Measurements from ENCODE around the gene RNF220. TPM values are rescaled to one million over a fixed set of nuclear protein-coding genes. Genes with fewer than 3 reads are reported as not detected.

Gene RNF220
- total RNA-seq, 4 donors from 2014 or later, result 45.8 to 169 (median 89.4) TPM

DNA sequence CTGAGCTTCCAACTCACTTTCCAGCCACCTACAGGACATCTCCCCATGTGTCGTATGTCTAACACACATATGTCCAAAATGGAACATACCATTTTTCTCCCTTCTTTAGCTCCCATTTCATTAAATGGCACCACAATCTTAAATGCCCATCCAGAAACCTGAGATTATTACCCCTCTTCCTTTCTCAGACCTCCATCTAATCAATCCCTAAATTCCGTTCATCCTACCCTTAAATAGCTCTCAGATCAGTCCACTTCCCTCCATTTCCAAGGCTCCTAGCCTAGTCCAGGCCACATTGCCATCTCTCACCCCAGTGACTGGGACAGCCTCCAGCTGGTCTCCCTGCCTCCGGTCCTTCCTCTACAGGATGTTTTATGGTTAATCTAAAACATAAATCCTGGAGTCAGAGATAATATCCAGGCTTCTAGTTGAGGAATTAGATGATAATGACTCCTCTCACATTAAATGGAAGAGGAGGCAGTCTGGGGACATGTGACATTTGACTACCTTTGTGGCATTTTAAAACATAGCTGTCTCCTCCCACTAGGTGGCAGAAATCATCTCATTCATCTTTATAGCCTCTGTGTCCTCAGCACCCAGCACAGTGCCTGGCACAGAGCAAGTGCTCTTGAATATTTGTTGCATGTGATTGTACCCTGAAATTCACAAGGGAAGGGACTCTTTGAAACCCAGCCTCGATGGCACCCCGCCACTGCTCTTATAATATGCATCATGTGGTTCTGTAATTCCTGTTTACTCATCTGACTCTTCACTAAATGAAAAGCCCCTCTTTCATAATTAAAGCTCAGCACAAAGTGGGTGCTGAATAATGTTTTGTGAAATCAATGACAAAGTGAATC lies 166.9 kb downstream of the RNF220 start:
- peaks cover 84% of the 10 kb centered on the region for H3K27me3 ChIP-seq
- in situ Hi-C loops (cut with MboI; ENCODE audit: low pct_ligation_motif_present in 1 of 4, low pct_unique_long_range_greater_than_20kb in 1 of 4, low sequenced_read_pairs in 3 of 4), result no loop called here
- DNase-seq, result no peak

DNA sequence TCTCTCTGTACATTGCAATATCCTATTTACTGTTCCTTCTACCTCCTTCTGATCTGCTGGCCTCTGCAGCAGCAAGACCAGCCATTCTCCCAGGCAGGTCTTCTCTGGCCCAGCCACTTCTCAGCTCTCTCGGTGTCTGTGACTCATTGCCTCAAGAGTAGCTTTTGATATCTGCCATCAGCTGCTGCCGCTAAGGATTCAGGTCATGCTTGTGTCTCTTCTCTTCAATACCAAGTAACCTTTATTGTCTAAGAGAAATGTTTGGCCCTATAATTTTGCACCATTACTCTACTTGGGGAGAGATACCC lies 167.5 kb downstream of the RNF220 start:
- no peak for TF ChIP-seq POLR2AphosphoS5 (IDR thresholded peaks at IDR 0.05)
- TF ChIP-seq, protein P1, sequence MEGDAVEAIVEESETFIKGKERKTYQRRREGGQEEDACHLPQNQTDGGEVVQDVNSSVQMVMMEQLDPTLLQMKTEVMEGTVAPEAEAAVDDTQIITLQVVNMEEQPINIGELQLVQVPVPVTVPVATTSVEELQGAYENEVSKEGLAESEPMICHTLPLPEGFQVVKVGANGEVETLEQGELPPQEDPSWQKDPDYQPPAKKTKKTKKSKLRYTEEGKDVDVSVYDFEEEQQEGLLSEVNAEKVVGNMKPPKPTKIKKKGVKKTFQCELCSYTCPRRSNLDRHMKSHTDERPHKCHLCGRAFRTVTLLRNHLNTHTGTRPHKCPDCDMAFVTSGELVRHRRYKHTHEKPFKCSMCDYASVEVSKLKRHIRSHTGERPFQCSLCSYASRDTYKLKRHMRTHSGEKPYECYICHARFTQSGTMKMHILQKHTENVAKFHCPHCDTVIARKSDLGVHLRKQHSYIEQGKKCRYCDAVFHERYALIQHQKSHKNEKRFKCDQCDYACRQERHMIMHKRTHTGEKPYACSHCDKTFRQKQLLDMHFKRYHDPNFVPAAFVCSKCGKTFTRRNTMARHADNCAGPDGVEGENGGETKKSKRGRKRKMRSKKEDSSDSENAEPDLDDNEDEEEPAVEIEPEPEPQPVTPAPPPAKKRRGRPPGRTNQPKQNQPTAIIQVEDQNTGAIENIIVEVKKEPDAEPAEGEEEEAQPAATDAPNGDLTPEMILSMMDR (IDR thresholded peaks at IDR 0.05), result no peak
- TF ChIP-seq EP300 (IDR thresholded peaks at IDR 0.05; ENCODE audit: low read depth), result no peak
- no peak for TF ChIP-seq POLR2A (IDR thresholded peaks at IDR 0.05)
- DNase-seq, result no peak
- Histone ChIP-seq H3K9me3 (no peaks in the 10 kb centered on the region), H3K27ac (no peak overlapping the region), H3K4me1 (no peaks in the 10 kb centered on the region), H3K36me3 (no peaks in the 10 kb centered on the region), H3K4me3 (no peak overlapping the region), H3K27me3 (peaks cover 86% of the 10 kb centered on the region)
- intact Hi-C loops (cut with DNase I; ENCODE audit: low total_unique reads), result no loop called here
- WGBS, 2 donors (ENCODE audit: low coverage in 1 of 2), result 64 to 70% methylated on average over 2 of the region's 2 CpGs
- in situ Hi-C loops (cut with MboI; ENCODE audit: low pct_ligation_motif_present in 1 of 4, low pct_unique_long_range_greater_than_20kb in 1 of 4, low sequenced_read_pairs in 3 of 4), result no loop called here

More for the DNA sequence above, 166.9 kb downstream of the RNF220 start:
- intact Hi-C loops (cut with DNase I; ENCODE audit: low total_unique reads), result no loop called here
- 62 to 91% methylated on average over 1 to 5 of the region's 5 CpGs for WGBS, 2 donors (ENCODE audit: low coverage in 1 of 2)
- TF ChIP-seq POLR2A (IDR thresholded peaks at IDR 0.05), result no peak
- TF ChIP-seq, protein P1 (IDR thresholded peaks at IDR 0.05), result peak; percentile 35 to 56 (median 55)
- Histone ChIP-seq H3K27ac (no peak overlapping the region), H3K4me1 (no peaks in the 10 kb centered on the region), H3K4me3 (no peak overlapping the region), H3K9me3 (no peaks in the 10 kb centered on the region), H3K36me3 (no peaks in the 10 kb centered on the region)

DNA sequence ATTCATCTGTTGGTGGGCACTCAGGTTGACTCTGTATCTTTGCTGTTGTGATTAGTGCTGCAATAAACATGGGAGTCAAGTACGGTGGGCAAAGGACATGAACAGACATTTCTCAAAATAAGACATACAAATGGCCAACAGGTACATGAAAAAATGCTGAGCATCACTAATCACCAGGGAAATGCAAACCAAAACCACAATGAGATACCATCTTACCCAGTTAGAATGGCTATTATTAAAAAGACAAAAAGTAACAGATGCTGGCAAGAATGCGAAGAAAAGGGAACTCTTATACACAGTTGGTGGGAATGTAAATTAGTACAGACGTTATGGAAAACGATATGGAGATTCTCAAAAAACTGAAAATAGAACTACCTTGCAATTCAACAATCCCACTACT lies 170.3 kb downstream of the RNF220 start:
- Histone ChIP-seq H3K4me1 (no peaks in the 10 kb centered on the region), H3K27ac (no peak overlapping the region), H3K9me3 (no peaks in the 10 kb centered on the region), H3K4me3 (no peak overlapping the region), H3K27me3 (peaks cover 76% of the 10 kb centered on the region), H3K36me3 (no peaks in the 10 kb centered on the region)
- TF ChIP-seq EP300 (IDR thresholded peaks at IDR 0.05; ENCODE audit: low read depth) (no peak), POLR2A (IDR thresholded peaks at IDR 0.05) (no peak), POLR2AphosphoS5 (IDR thresholded peaks at IDR 0.05) (no peak)
- TF ChIP-seq, protein P1 (IDR thresholded peaks at IDR 0.05), result no peak
- no peak for DNase-seq
- WGBS, 2 donors (ENCODE audit: low coverage in 1 of 2), result 65% methylated on average over 4 of the region's 4 CpGs
- intact Hi-C loops (cut with DNase I; ENCODE audit: low total_unique reads), result no loop called here
- in situ Hi-C loops (cut with MboI; ENCODE audit: low pct_ligation_motif_present in 1 of 4, low pct_unique_long_range_greater_than_20kb in 1 of 4, low sequenced_read_pairs in 3 of 4), result loop anchor here in 2 of 4 donors (25.0 kb wide), 1 partner anchor 363 kb away; the partner anchor contains the start of gene DMAP1 (in 2 of the 2)

DNA sequence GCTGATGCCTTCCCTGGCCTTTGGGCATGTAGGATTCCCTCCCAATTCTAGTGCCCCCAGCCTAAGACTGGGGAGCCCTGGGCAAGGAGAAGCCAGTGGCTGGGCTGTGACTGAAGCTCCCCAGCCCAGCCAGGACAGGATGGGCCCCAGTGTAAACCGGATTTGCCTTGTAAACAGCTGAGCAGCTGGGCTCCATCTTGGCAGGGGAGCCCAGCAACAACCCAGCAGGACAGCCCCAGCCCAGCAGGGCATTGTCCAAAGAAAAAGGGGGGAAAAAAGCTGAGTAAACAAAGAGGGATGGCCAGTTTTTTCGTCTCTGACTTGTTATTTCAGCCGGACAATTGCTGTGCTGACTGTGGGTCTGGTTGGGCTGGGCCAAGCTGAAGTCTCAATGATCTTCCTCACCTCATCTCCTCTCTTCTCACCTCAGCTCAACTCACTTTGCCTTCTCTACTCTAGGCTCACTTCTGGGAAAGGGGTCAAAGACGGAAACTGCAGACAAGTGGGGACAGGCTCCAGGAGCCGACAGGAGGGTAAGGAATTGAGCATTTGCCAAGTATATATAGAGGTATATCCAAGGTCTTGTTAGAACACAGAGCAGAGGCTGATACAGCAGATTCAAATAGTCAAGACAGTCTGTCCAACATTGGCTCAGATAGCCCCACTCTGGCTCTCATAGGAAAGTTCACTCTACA lies 171.5 kb downstream of the RNF220 start:
- no peak for DNase-seq
- in situ Hi-C loops (cut with MboI; ENCODE audit: low pct_ligation_motif_present in 1 of 4, low pct_unique_long_range_greater_than_20kb in 1 of 4, low sequenced_read_pairs in 3 of 4), result loop anchor here in 2 of 4 donors (25.0 kb wide), 1 partner anchor 364 kb away; the partner anchor contains the start of gene DMAP1 (in 2 of the 2)
- WGBS, 2 donors (ENCODE audit: low coverage in 1 of 2), result 48 to 67% methylated on average over 2 to 5 of the region's 5 CpGs

More for the DNA sequence above, 171.5 kb downstream of the RNF220 start:
- Histone ChIP-seq H3K36me3 (no peaks in the 10 kb centered on the region), H3K9me3 (no peaks in the 10 kb centered on the region), H3K27me3 (peaks cover 76% of the 10 kb centered on the region), H3K4me1 (no peaks in the 10 kb centered on the region), H3K4me3 (no peak overlapping the region), H3K27ac (no peak overlapping the region)
- TF ChIP-seq POLR2AphosphoS5 (IDR thresholded peaks at IDR 0.05) (no peak), EP300 (IDR thresholded peaks at IDR 0.05; ENCODE audit: low read depth) (no peak), POLR2A (IDR thresholded peaks at IDR 0.05) (no peak)
- TF ChIP-seq, protein P1 (IDR thresholded peaks at IDR 0.05), result no peak
- intact Hi-C loops (cut with DNase I; ENCODE audit: low total_unique reads), result no loop called here
